ENCODE results near the gene PLCH2.

PLCH2 gene

GRCh38 chr1:2449636-2450454, 26.2 kb upstream of the PLCH2 start:
- peaks cover 2% of the 10 kb centered on the region; the same call in 1 of the 2 replicates for H3K27me3 ChIP-seq (replicated peaks; ENCODE audit: control insufficient read depth, insufficient read depth, low read length)

GRCh38 chr1:2451741-2452140, 24.3 kb upstream of the PLCH2 start:
- no peaks in the 10 kb centered on the region for H3K27me3 ChIP-seq (replicated peaks; ENCODE audit: control insufficient read depth, insufficient read depth, low read length)
- H3K4me3 ChIP-seq (replicated peaks; ENCODE audit: low read depth, low read length): no peak overlapping the region
- DNase-seq (ENCODE audit: extremely low read depth, insufficient read length): no peak
- no peaks in the 10 kb centered on the region for H3K36me3 ChIP-seq (ENCODE audit: control insufficient read depth, insufficient read depth, low read length)
- no peak for TF ChIP-seq CTCF (IDR thresholded peaks at IDR 0.05; ENCODE audit: insufficient read depth, low read length, poor library complexity, severe bottlenecking)

More at GRCh38 chr1:2449636-2450454, 26.2 kb upstream of the PLCH2 start:
- H3K36me3 ChIP-seq (ENCODE audit: control insufficient read depth, insufficient read depth, low read length): no peaks in the 10 kb centered on the region
- no peak overlapping the region for H3K4me3 ChIP-seq (replicated peaks; ENCODE audit: low read depth, low read length)
- TF ChIP-seq CTCF (IDR thresholded peaks at IDR 0.05; ENCODE audit: insufficient read depth, low read length, poor library complexity, severe bottlenecking): no peak
- DNase-seq (ENCODE audit: extremely low read depth, insufficient read length): no peak

GRCh38 chr1:2452201-2452931, 23.7 kb upstream of the PLCH2 start:
- no peak for DNase-seq (ENCODE audit: extremely low read depth, insufficient read length)
- no peak for TF ChIP-seq CTCF (IDR thresholded peaks at IDR 0.05; ENCODE audit: insufficient read depth, low read length, poor library complexity, severe bottlenecking)
- no peaks in the 10 kb centered on the region for H3K36me3 ChIP-seq (ENCODE audit: control insufficient read depth, insufficient read depth, low read length)
- no peaks in the 10 kb centered on the region for H3K27me3 ChIP-seq (replicated peaks; ENCODE audit: control insufficient read depth, insufficient read depth, low read length)
- H3K4me3 ChIP-seq (replicated peaks; ENCODE audit: low read depth, low read length): no peak overlapping the region

GRCh38 chr1:2452932-2453315, 23.2 kb upstream of the PLCH2 start:
- DNase-seq (ENCODE audit: extremely low read depth, insufficient read length): no peak
- TF ChIP-seq CTCF (IDR thresholded peaks at IDR 0.05; ENCODE audit: insufficient read depth, low read length, poor library complexity, severe bottlenecking): no peak
- Histone ChIP-seq H3K27me3 (replicated peaks; ENCODE audit: control insufficient read depth, insufficient read depth, low read length) (no peaks in the 10 kb centered on the region), H3K4me3 (replicated peaks; ENCODE audit: low read depth, low read length) (no peak overlapping the region), H3K36me3 (ENCODE audit: control insufficient read depth, insufficient read depth, low read length) (no peaks in the 10 kb centered on the region)

GRCh38 chr1:2454227-2454626, 21.9 kb upstream of the PLCH2 start:
- no peaks in the 10 kb centered on the region; the same call in 1 of the 2 replicates for H3K27me3 ChIP-seq (replicated peaks; ENCODE audit: control insufficient read depth, insufficient read depth, low read length)
- no peak for DNase-seq (ENCODE audit: extremely low read depth, insufficient read length)
- H3K36me3 ChIP-seq (ENCODE audit: control insufficient read depth, insufficient read depth, low read length): no peaks in the 10 kb centered on the region
- no peak for TF ChIP-seq CTCF (IDR thresholded peaks at IDR 0.05; ENCODE audit: insufficient read depth, low read length, poor library complexity, severe bottlenecking)
- H3K4me3 ChIP-seq (replicated peaks; ENCODE audit: low read depth, low read length): no peak overlapping the region
